Myocyte (in vitro differentiated cells): ENCODE results near the gene HYLS1. TPM values are rescaled to one million over a fixed set of nuclear protein-coding genes. Genes with fewer than 3 reads are reported as not detected.

Source experiments
- DNase-seq: peaks from one replicate; pipeline ENCODE4 v3.0.0-alpha.2; 2012; ENCODE audit warnings: low read depth
- total RNA-seq: library from RNA; depleted of rRNA; stranded (reverse); fragments of >200 nt; gene quantifications from 2 replicates; pipeline ENCODE4 v1.2.3, GENCODE V29; 2014

Gene HYLS1
- total RNA-seq, 1 donor from 2014 or later, result 6.3 TPM

- no peak for DNase-seq
Observed at GRCh38 chr11:125948278-125949051, 61.0 kb downstream of the HYLS1 start.

- no peak for DNase-seq
Observed at GRCh38 chr11:125949271-125950177, 62.1 kb downstream of the HYLS1 start.

- no peak for DNase-seq
Observed at GRCh38 chr11:125950178-125950490, 62.7 kb downstream of the HYLS1 start.

Other genes starting within 250 kb of the HYLS1 start
- 0.21 TPM in 1 of 2 replicates, not detected in the other for gene ACRV1, start 206.8 kb upstream of the HYLS1 start, total RNA-seq
- gene PATE1, start 141.4 kb upstream of the HYLS1 start, total RNA-seq, result not detected in 2 replicates
- gene PATE2, start 108.8 kb upstream of the HYLS1 start, total RNA-seq, result not detected in 2 replicates
- gene PATE3, start 99.5 kb upstream of the HYLS1 start, total RNA-seq, result not detected in 2 replicates
- gene PATE4, start 54.4 kb upstream of the HYLS1 start, total RNA-seq, result not detected in 2 replicates
- gene PUS3, start 15.5 kb downstream of the HYLS1 start, total RNA-seq, result 13.0 and 20.8 TPM in 2 replicates
- gene DDX25, start 16.8 kb downstream of the HYLS1 start, total RNA-seq, result not detected in 2 replicates
- gene VSIG10L2, start 58.4 kb downstream of the HYLS1 start, total RNA-seq, result not detected in 2 replicates
- 73.4 and 147 TPM in 2 replicates for gene CDON, start 175.2 kb downstream of the HYLS1 start, total RNA-seq